GM20431 (cell line): ENCODE measurements around the gene RASGEF1C.

Experiments
- in situ Hi-C: fragments of 300-500 bp; cut with MseI, MboI; formaldehyde crosslinking; loops from one replicate; pipeline ENCODE4 v1.15.0; 2020; ENCODE audit warnings: low sequenced_read_pairs; ENCODE audit not compliant: unreplicated experiment

The RASGEF1C gene

DNA sequence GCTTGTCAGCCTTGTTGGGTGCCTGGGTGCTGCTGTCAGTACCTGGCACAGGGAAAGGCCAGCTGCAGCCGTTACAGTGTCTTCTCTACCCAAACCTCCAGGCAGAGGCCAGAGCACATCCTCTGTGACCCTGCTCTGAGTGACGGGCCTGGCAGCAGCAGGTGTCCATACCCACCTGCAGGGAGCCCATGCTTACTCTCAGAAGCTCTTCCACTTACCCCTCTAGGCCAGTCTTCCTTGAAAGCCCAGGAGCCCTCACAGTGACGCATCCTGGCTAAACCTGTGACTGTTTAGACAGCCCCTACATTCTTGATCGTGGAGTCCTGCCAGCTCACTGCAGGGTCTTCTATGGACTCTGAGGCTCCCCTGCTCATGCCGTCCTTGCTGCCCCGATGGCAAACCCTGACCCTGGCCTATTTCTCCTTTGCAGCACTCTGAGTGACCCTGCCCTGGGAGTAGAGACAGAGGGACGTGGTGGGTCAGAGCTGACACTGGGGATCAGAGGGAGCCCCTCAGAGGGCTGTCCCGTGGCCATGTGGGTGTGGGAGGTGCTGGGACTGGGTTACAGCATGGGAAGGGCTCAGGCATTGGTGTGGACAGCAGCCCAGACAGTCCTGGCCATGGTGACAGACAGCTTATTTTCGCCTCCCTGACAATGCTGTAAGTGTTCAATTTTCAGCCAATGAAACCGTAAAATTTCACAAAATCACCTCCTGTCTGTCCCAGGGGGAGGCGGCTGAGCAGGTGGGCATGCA lies 69.9 kb downstream of the RASGEF1C start:
- in situ Hi-C loops: no loop called here

DNA sequence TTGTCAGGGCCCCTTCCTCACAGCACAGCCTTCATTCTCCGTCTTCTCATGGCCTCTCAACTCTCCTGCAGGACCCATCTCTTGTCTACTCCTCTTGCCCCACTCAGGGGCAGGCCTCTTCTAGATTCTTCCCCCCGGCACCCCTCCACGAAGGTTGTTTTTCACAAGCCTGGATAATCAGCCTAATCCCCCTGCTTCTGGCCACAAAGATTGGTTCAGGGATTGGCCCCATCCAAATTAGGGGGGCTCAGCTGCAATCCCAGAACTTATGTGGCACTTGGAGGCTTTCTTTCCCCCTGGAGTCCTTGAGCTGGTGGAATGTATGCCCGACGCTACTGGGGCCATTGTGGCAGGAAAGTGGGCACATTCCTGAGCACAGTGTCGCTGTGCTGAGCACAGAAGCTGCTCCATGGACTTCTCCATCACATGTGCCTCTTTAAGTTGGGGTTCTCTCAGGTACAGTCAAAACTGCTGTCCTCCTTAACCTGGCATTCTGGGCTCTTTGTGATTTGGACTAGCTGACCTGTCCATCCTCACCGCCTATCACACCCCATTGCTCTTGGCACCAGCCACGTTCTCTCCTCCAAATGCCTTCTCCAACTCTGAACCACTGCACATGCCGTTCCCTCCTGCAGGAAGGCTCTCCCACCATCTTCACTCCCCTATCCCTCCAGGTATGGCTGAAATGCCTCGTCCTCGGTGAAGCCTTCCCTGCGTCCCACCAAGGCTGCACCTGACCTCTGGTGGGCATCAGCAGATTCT lies 70.6 kb downstream of the RASGEF1C start:
- in situ Hi-C loops: no loop called here

GRCh38 chr5:180137401-180138213 lies 71.4 kb downstream of the RASGEF1C start:
- in situ Hi-C loops: no loop called here

DNA sequence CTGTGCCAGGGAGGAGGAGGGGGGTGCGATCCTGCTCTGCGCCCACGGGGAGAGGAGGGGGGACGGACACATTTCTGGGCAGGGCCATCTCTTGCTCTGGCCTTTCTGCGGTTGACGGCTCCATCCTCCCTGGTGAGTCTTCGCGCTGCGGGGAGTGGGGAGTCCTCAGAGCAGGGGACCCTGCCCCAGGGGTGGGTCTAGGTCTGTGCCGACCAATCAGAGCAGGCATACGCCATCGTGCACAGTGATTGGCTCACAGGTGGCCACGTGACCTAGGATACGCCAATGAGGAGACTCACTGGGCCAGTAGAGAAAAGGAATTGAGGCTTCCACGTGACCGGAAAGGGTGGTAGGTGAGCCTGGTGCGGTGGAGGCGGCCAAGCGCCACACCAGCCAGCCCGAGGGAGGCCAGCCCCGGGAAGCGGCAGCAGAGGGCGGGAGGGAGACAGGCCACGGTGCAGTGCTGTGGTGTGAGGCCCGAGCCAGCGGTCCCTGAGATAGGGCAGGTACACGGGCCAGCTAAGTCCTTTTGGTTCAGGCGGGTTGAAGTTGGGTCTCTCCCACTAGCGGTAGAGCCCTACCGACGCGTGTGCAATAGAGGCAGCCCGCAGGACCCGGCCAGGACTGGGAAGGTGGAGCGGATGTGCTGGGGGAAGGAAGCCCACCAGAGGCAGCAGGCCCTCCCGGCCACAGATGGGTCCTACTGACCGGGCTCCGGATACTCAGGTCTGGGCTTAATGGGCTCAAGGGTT lies 72.2 kb downstream of the RASGEF1C start:
- in situ Hi-C loops: no loop called here

DNA sequence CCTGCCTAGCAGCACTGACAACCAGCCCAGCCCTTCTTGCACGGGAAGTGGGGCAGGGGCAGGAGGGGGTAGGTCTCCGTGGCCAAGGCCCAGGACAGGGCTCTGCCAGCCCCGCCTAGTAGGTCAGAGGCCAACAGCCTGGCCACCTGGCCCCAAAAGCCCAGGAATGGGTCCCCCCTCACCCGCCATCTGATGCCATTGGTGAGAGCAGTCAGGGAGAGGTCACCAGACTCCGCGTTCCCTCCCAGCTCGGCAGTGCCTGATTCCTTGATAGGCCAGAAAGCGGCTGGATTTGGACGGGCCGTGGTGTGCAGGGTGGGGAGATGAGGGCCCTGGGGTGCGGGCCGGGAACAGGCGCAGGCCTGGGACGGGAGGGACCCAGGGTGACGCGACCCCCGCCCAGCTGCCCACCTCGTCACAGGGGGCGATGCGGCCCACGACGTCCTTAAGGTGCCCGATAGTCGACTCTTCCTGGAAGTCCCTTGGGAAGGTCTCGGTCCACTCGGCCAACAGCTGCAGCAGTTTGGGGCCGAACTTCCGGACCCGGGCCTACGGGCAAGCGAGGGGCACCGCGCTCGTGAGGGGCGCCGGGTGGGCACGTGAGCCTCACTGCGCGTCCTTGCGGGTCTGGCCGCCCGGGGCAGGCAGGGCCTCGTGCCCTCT lies 72.9 kb downstream of the RASGEF1C start:
- in situ Hi-C loops: no loop called here

- in situ Hi-C loops: no loop called here
Observed at GRCh38 chr5:180135128-180135955, 73.7 kb downstream of the RASGEF1C start.

- in situ Hi-C loops: no loop called here
Observed at GRCh38 chr5:180133971-180134508, 75.0 kb downstream of the RASGEF1C start.

DNA sequence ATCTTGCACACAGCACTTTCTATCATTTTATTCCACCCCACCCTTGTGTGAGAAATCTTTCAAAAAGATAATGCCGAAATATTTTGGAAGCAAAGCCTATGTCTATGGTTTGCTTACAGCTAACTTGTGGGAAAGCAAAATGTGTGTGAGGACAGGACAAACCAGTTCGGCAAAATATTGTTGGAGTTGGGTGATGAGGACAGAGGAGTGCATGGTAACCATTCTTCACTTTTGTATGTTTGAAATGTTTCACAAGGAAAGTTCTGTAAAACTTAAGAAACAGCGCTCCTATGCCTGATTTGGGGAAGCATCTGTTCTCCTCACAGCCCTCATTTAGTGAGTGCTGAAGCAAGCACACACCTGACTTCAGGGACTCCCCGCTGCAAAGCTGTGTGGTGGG lies 75.5 kb downstream of the RASGEF1C start:
- in situ Hi-C loops: no loop called here

- in situ Hi-C loops: no loop called here
Observed at GRCh38 chr5:180133060-180133459, 76.0 kb downstream of the RASGEF1C start.

GRCh38 chr5:180130876-180131740 lies 77.9 kb downstream of the RASGEF1C start:
- in situ Hi-C loops: no loop called here

- in situ Hi-C loops: no loop called here
Observed at GRCh38 chr5:180130291-180130869, 78.6 kb downstream of the RASGEF1C start.

DNA sequence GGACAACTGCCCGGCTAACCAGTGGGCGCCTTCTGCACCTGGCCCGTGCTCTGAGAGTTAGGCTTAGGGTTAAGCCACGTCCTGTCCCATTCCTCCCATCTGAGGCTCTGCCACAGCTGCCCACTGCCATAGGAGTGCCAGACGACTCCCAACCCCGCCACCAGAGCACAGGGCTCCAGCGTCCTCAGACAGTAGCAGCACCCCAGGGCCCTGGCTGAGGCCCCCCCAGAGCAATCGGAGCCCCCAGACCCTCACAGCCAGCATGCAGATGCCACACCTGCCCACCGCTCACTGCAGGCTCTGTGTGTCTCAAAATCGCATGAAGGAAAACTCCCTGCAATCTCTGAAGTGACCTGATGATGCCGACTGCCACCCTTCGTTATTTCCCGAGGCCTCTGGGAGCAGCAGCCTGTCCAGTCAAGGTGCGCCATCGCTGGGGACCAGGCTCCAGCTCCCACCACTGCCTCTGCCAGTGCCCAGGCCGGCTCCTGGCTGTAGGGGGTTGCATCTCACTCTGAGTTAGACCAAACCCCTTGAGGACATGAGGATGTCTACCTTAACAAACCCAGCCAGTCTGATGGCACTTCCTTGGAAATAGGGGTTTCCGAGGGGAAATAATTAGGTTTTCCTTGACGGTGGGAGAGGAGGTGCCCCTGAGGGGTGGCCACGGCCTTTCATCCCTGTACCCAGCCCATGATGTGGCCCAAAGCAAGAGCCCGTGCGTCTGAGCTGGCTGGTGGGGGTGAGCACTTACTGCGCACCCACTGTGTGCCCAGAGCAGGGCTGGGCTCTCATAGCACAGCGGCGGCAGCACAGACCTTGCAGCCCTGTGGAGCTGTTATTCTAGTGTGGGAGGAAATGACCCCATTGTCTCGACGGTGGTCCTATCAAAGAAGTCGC lies 79.5 kb downstream of the RASGEF1C start:
- in situ Hi-C loops: no loop called here

DNA sequence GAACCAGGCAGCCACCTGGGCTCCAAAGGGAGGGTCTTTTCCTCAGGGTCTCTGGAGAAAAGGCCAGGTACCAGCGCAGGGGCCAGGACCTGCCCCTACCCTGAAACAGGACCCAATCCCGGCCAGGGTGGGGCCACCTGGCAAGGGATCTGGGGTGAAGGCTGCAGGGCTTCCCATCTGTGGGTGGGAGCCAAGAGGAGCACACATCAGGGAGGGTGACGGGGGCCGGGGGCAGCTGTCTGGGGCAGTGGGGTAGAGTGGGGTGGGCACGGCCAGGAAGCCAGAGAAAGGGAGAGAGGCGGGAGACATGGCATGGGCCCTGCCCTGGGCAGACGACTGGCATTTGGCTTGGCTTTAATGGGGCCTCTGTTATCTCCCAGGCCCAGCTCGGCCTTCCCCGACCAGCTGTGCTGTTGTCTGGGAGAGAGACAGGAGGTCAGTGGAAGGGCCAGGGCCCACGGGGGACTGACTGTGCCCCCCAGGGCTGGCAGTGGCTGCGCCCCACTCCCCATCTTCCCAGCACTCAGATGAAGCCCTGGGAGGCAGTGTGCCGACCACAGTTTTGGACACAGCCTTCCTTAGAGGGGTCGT lies 80.2 kb downstream of the RASGEF1C start:
- in situ Hi-C loops: no loop called here

- in situ Hi-C loops: no loop called here
Observed at GRCh38 chr5:180127682-180128670, 81.0 kb downstream of the RASGEF1C start.
